Activated naive CD8-positive, alpha-beta T cell treated with anti-CD3 and anti-CD28 coated beads, Interleukin-2, amount 50 U/mL, for 16 hours (primary cell): Measurements from ENCODE around the gene NRG3.
"Not testable (repeated sequence)": the region's sequence is repeated elsewhere in the genome, so short reads cannot be mapped to it uniquely, and the experiment has no call there.

Experiments used
- DNase-seq: peaks from one replicate; pipeline ENCODE4 v3.0.0-alpha.2; 2020; ENCODE audit warnings: low read depth, low spot score

NRG3 gene

GRCh38 chr10:82908751-82909150, 1033.8 kb downstream of the NRG3 start:
- no peak for DNase-seq

GRCh38 chr10:82910301-82910700, 1035.3 kb downstream of the NRG3 start:
- no peak for DNase-seq

- DNase-seq, result no peak
Observed at GRCh38 chr10:82914655-82915136, 1039.7 kb downstream of the NRG3 start.

- no peak for DNase-seq
Observed at GRCh38 chr10:82916941-82917340, 1041.9 kb downstream of the NRG3 start.

GRCh38 chr10:82918022-82918421, 1043.0 kb downstream of the NRG3 start:
- DNase-seq, result no peak

GRCh38 chr10:82922046-82922445, 1047.1 kb downstream of the NRG3 start:
- no peak for DNase-seq

GRCh38 chr10:82922755-82923154, 1047.8 kb downstream of the NRG3 start:
- no peak for DNase-seq

- no peak for DNase-seq
Observed at GRCh38 chr10:82924711-82925110, 1049.7 kb downstream of the NRG3 start.

GRCh38 chr10:82925547-82925946, 1050.6 kb downstream of the NRG3 start:
- DNase-seq, result no peak

- no peak for DNase-seq
Observed at GRCh38 chr10:82932451-82932850, 1057.5 kb downstream of the NRG3 start.

GRCh38 chr10:82934429-82934828, 1059.4 kb downstream of the NRG3 start:
- no peak for DNase-seq

GRCh38 chr10:82934947-82935346, 1060.0 kb downstream of the NRG3 start:
- DNase-seq, result no peak

- DNase-seq, result no peak
Observed at GRCh38 chr10:82938331-82938730, 1063.3 kb downstream of the NRG3 start.

- DNase-seq, result no peak
Observed at GRCh38 chr10:82942286-82943099, 1067.5 kb downstream of the NRG3 start.

- no peak for DNase-seq
Observed at GRCh38 chr10:82943142-82943541, 1068.1 kb downstream of the NRG3 start.

- DNase-seq, result no peak
Observed at GRCh38 chr10:82949816-82950575, 1075.0 kb downstream of the NRG3 start.

- no peak for DNase-seq
Observed at GRCh38 chr10:82953331-82953730, 1078.3 kb downstream of the NRG3 start.

GRCh38 chr10:82953909-82954308, 1078.9 kb downstream of the NRG3 start:
- no peak for DNase-seq

GRCh38 chr10:82960421-82961060, 1085.5 kb downstream of the NRG3 start:
- not testable (repeated sequence) for DNase-seq

- DNase-seq, result no peak
Observed at GRCh38 chr10:82961864-82962263, 1086.9 kb downstream of the NRG3 start.

GRCh38 chr10:82966130-82966529, 1091.1 kb downstream of the NRG3 start:
- DNase-seq, result no peak

- no peak for DNase-seq
Observed at GRCh38 chr10:82968533-82968932, 1093.5 kb downstream of the NRG3 start.
